Amniotic stem cell (primary cell): ENCODE data around the gene SSX5.
"Not testable (repeated sequence)": the region's sequence is repeated elsewhere in the genome, so short reads cannot be mapped to it uniquely, and the experiment has no call there.

ENCODE experiments used
- DNase-seq: peaks from one replicate; lab custom pipeline; 2025; lab: John Stamatoyannopoulos, UW

The SSX5 gene

GRCh38 chrX:48196745-48197201, at the start of gene SSX5:
Gene SSX5 (minus strand): TSS chrX:48196795. CDS start chrX:48195358, 1,437 bp downstream.
- no peak for DNase-seq

GRCh38 chrX:48224196-48224595, 27.6 kb upstream of the SSX5 start:
- DNase-seq, result not testable (repeated sequence)

GRCh38 chrX:48214341-48214740, 17.7 kb upstream of the SSX5 start:
- DNase-seq, result not testable (repeated sequence)

GRCh38 chrX:48190024-48190423, 6.6 kb downstream of the SSX5 start:
- DNase-seq, result not testable (repeated sequence)

GRCh38 chrX:48181882-48182281, 14.7 kb downstream of the SSX5 start:
- DNase-seq, result not testable (repeated sequence)

GRCh38 chrX:48180811-48181210, 15.8 kb downstream of the SSX5 start:
- DNase-seq, result no peak

GRCh38 chrX:48179691-48180090, 16.9 kb downstream of the SSX5 start:
- DNase-seq, result no peak

GRCh38 chrX:48166322-48166721, 30.3 kb downstream of the SSX5 start:
- DNase-seq, result not testable (repeated sequence)

- no peak for DNase-seq
These were observed 31.4 kb downstream of the SSX5 start for GRCh38 chrX:48165241-48165640.

GRCh38 chrX:48156014-48156413, 40.6 kb downstream of the SSX5 start:
- no peak for DNase-seq

GRCh38 chrX:48154796-48155195, 41.8 kb downstream of the SSX5 start:
- DNase-seq, result no peak

GRCh38 chrX:48153769-48154168, 42.8 kb downstream of the SSX5 start:
- no peak for DNase-seq

- DNase-seq, result not testable (repeated sequence)
These were observed 53.9 kb downstream of the SSX5 start for GRCh38 chrX:48142697-48143096.

- not testable (repeated sequence) for DNase-seq
These were observed 54.6 kb downstream of the SSX5 start for GRCh38 chrX:48141810-48142508.

- DNase-seq, result not testable (repeated sequence)
These were observed 57.5 kb downstream of the SSX5 start for GRCh38 chrX:48139076-48139475.
